HEK293 (cell line): Measurements from ENCODE around the gene LDLRAP1.
A peak's percentile ranks its signal among the peaks of the same experiment; 100 is the strongest.

ENCODE experiments used
- BCL11A ChIP-seq: fragments of 450-650 bp; formaldehyde crosslinking; IDR thresholded peaks from 2 replicates; pipeline ENCODE4 v1.5.1; 2016; ENCODE audit warnings: low read depth, missing biosample characterization, missing genetic modification characterization
- GLIS2 ChIP-seq: fragments of 450-650 bp; formaldehyde crosslinking; IDR thresholded peaks from 2 replicates; pipeline ENCODE4 v1.5.1; 2016; ENCODE audit warnings: missing biosample characterization, missing genetic modification characterization
- IKZF3 ChIP-seq: fragments of 450-650 bp; IDR thresholded peaks from 2 replicates; pipeline ENCODE4 v1.5.0; 2018; ENCODE audit warnings: missing biosample characterization, mild to moderate bottlenecking, missing genetic modification characterization, moderate library complexity
- KLF1 ChIP-seq: fragments of 450-650 bp; formaldehyde crosslinking; IDR thresholded peaks from 2 replicates; pipeline ENCODE4 v1.5.1; 2016; ENCODE audit warnings: missing biosample characterization, missing genetic modification characterization
- KLF9 ChIP-seq: fragments of 450-650 bp; formaldehyde crosslinking; IDR thresholded peaks from 2 replicates; pipeline ENCODE4 v1.5.1; 2016; ENCODE audit warnings: missing biosample characterization, missing genetic modification characterization, low read depth
- OSR2 ChIP-seq: fragments of 450-650 bp; formaldehyde crosslinking; IDR thresholded peaks from 2 replicates; pipeline ENCODE4 v1.5.1; 2016; ENCODE audit warnings: missing biosample characterization, missing genetic modification characterization
- REPIN1 ChIP-seq: fragments of 450-650 bp; formaldehyde crosslinking; IDR thresholded peaks from 2 replicates; pipeline ENCODE4 v1.5.1; 2017; ENCODE audit warnings: missing biosample characterization, missing genetic modification characterization, low read depth
- TCF7L2 ChIP-seq: IDR thresholded peaks from 2 replicates; pipeline ENCODE4 v1.6.1; 2011; ENCODE audit warnings: low read depth, mild to moderate bottlenecking, inconsistent platforms, low read length, moderate library complexity, borderline replicate concordance
- WT1 ChIP-seq: fragments of 450-650 bp; formaldehyde crosslinking; IDR thresholded peaks from 2 replicates; pipeline ENCODE4 v1.5.1; 2016; ENCODE audit warnings: missing biosample characterization, missing genetic modification characterization
- YY1 ChIP-seq: fragments of 450-650 bp; formaldehyde crosslinking; IDR thresholded peaks from 2 replicates; pipeline ENCODE4 v1.5.1; 2018; ENCODE audit warnings: missing biosample characterization, missing genetic modification characterization
- ZBTB1 ChIP-seq: fragments of 450-650 bp; formaldehyde crosslinking; IDR thresholded peaks from 2 replicates; pipeline ENCODE4 v1.5.1; 2016; ENCODE audit warnings: missing biosample characterization, missing genetic modification characterization
- ZBTB8A ChIP-seq: fragments of 450-650 bp; formaldehyde crosslinking; IDR thresholded peaks from 2 replicates; pipeline ENCODE4 v1.5.1; 2016; ENCODE audit warnings: missing biosample characterization, missing genetic modification characterization
- ZIC2 ChIP-seq: fragments of 450-650 bp; formaldehyde crosslinking; IDR thresholded peaks from 2 replicates; pipeline ENCODE4 v1.5.1; 2016; ENCODE audit warnings: missing biosample characterization, missing genetic modification characterization
- ZNF112 ChIP-seq: fragments of 450-650 bp; formaldehyde crosslinking; IDR thresholded peaks from 2 replicates; pipeline ENCODE4 v1.5.0; 2017; ENCODE audit warnings: missing biosample characterization, missing genetic modification characterization
- ZNF132 ChIP-seq: fragments of 450-650 bp; formaldehyde crosslinking; IDR thresholded peaks from 2 replicates; pipeline ENCODE4 v1.5.1; 2017; ENCODE audit warnings: missing biosample characterization, missing genetic modification characterization, borderline replicate concordance
- ZNF155 ChIP-seq: fragments of 450-650 bp; formaldehyde crosslinking; IDR thresholded peaks from 2 replicates; pipeline ENCODE4 v1.5.1; 2016; ENCODE audit warnings: missing biosample characterization, missing genetic modification characterization
- ZNF184 ChIP-seq: fragments of 450-650 bp; IDR thresholded peaks from 2 replicates; pipeline ENCODE4 v1.5.1; 2018; ENCODE audit warnings: missing biosample characterization, mild to moderate bottlenecking, missing genetic modification characterization
- ZNF23 ChIP-seq: fragments of 450-650 bp; formaldehyde crosslinking; IDR thresholded peaks from 2 replicates; pipeline ENCODE4 v1.5.1; 2016; ENCODE audit warnings: missing biosample characterization, missing genetic modification characterization, borderline replicate concordance
- ZNF274 ChIP-seq, 2 experiments: fragments of 200-500 bp in 1 of 2; fragments of 450-650 bp in 1 of 2; sonication (Bioruptor generic) in 1 of 2; formaldehyde crosslinking in 1 of 2; IDR thresholded peaks; 2 replicates each; pipeline versions ENCODE4 v1.5.1 to v1.6.1; 2014 to 2016; ENCODE audit warnings: borderline replicate concordance in 1 of 2, inconsistent platforms in 1 of 2, low read length in 1 of 2, missing biosample characterization in 1 of 2, missing genetic modification characterization in 1 of 2
- ZNF324 ChIP-seq: fragments of 450-650 bp; formaldehyde crosslinking; IDR thresholded peaks from 2 replicates; pipeline ENCODE4 v1.5.1; 2016; ENCODE audit warnings: missing biosample characterization, missing genetic modification characterization
- ZNF335 ChIP-seq: fragments of 450-650 bp; formaldehyde crosslinking; conservative IDR thresholded peaks from 2 replicates; pipeline ENCODE4 v1.5.1; 2016; ENCODE audit warnings: missing biosample characterization, missing genetic modification characterization
- ZNF37A ChIP-seq: fragments of 450-650 bp; IDR thresholded peaks from 2 replicates; pipeline ENCODE4 v1.5.1; 2018; ENCODE audit warnings: missing biosample characterization, missing genetic modification characterization
- ZNF404 ChIP-seq: fragments of 450-650 bp; formaldehyde crosslinking; IDR thresholded peaks from 2 replicates; pipeline ENCODE4 v1.5.1; 2017; ENCODE audit warnings: missing biosample characterization, missing genetic modification characterization
- ZNF416 ChIP-seq: fragments of 450-650 bp; formaldehyde crosslinking; IDR thresholded peaks from 2 replicates; pipeline ENCODE4 v1.5.1; 2016; ENCODE audit warnings: missing biosample characterization, missing genetic modification characterization
- ZNF433 ChIP-seq: fragments of 450-650 bp; formaldehyde crosslinking; IDR thresholded peaks from 2 replicates; pipeline ENCODE4 v1.5.1; 2016; ENCODE audit warnings: missing biosample characterization, missing genetic modification characterization, low read depth
- ZNF473 ChIP-seq: fragments of 450-650 bp; formaldehyde crosslinking; IDR thresholded peaks from 2 replicates; pipeline ENCODE4 v1.5.1; 2017; ENCODE audit warnings: missing biosample characterization, missing genetic modification characterization
- ZNF521 ChIP-seq: fragments of 450-650 bp; formaldehyde crosslinking; IDR thresholded peaks from 2 replicates; pipeline ENCODE4 v1.5.1; 2017; ENCODE audit warnings: missing biosample characterization, mild to moderate bottlenecking, missing genetic modification characterization
- ZNF529 ChIP-seq: fragments of 450-650 bp; formaldehyde crosslinking; IDR thresholded peaks from 2 replicates; pipeline ENCODE4 v1.5.1; 2017; ENCODE audit warnings: missing genetic modification characterization, missing biosample characterization; ENCODE audit not compliant: insufficient replicate concordance
- ZNF548 ChIP-seq: fragments of 450-650 bp; formaldehyde crosslinking; IDR thresholded peaks from 2 replicates; pipeline ENCODE4 v1.5.1; 2016; ENCODE audit warnings: missing biosample characterization, missing genetic modification characterization
- ZNF549 ChIP-seq: fragments of 450-650 bp; IDR thresholded peaks from 2 replicates; pipeline ENCODE4 v1.5.1; 2018; ENCODE audit warnings: missing biosample characterization, missing genetic modification characterization, mild to moderate bottlenecking, inconsistent platforms, moderate library complexity
- ZNF561 ChIP-seq: fragments of 450-650 bp; IDR thresholded peaks from 2 replicates; pipeline ENCODE4 v1.5.1; 2018; ENCODE audit warnings: missing biosample characterization, missing genetic modification characterization, borderline replicate concordance
- ZNF777 ChIP-seq: fragments of 450-650 bp; formaldehyde crosslinking; IDR thresholded peaks from 2 replicates; pipeline ENCODE4 v1.5.1; 2017; ENCODE audit warnings: missing biosample characterization, missing genetic modification characterization, borderline replicate concordance
- ZXDB ChIP-seq: fragments of 450-650 bp; formaldehyde crosslinking; IDR thresholded peaks from 2 replicates; pipeline ENCODE4 v1.5.1; 2016; ENCODE audit warnings: missing biosample characterization, missing genetic modification characterization
- TF ChIP-seq, protein P1 (sequence below): fragments of 450-650 bp; formaldehyde crosslinking; IDR thresholded peaks from 2 replicates; pipeline ENCODE4 v1.5.1; 2016; ENCODE audit warnings: missing biosample characterization, missing genetic modification characterization
- TF ChIP-seq, protein P2 (sequence below): fragments of 450-650 bp; formaldehyde crosslinking; optimal IDR thresholded peaks from 2 replicates; pipeline ENCODE3; 2016; ENCODE audit warnings: missing biosample characterization, mild to moderate bottlenecking, missing genetic modification characterization
- TF ChIP-seq, protein P3 (sequence below): fragments of 450-650 bp; formaldehyde crosslinking; IDR thresholded peaks from 2 replicates; pipeline ENCODE4 v1.5.1; 2016; ENCODE audit warnings: missing biosample characterization, missing genetic modification characterization
- TF ChIP-seq, protein P4 (sequence below): fragments of 450-650 bp; formaldehyde crosslinking; IDR thresholded peaks from 2 replicates; pipeline ENCODE4 v1.5.1; 2016; ENCODE audit warnings: missing biosample characterization, missing genetic modification characterization, low read depth

Gene LDLRAP1

DNA sequence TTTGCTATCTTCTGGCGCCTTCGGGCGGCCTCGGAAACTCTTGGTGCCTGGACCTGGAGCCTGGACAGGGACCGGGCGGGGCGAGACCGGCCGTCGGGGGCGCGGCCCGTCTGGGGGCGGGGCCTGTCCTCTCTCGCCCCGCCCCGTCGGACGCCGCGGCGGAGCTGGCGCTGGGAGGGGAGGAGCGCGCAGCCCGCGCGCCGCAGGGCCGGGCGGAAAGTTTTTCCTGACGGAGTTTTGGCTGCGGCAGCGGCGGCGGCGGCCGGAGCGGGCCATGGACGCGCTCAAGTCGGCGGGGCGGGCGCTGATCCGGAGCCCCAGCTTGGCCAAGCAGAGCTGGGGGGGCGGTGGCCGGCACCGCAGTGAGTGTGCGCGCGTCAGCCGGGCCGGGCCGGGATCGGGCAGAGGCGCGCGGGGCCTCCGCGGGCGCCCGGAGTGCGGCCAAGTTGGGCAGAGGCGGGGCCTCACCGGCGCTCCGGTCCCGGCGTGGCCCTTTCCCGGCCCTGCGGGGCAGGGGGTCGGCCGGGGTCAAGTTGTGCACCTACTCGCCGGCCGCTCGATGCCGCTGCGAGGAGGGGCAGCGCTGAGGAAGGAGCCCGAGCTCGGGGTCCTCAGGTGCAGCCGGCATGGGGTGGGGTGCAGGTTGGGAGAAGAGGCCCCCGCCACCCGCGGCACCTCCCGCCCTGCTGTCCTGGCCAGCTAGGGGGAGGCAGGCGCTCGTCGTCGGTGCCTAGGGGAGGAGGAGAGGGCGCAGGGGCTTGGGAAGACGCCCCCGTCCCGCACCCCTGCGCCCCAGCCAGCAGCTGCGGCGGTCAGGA, at the start of gene LDLRAP1 (continued):
- no peak for TF ChIP-seq ZNF404
- TF ChIP-seq BCL11A (tag by site-specific recombination) = no peak
- no peak for TF ChIP-seq ZNF324
- TF ChIP-seq, protein P1, sequence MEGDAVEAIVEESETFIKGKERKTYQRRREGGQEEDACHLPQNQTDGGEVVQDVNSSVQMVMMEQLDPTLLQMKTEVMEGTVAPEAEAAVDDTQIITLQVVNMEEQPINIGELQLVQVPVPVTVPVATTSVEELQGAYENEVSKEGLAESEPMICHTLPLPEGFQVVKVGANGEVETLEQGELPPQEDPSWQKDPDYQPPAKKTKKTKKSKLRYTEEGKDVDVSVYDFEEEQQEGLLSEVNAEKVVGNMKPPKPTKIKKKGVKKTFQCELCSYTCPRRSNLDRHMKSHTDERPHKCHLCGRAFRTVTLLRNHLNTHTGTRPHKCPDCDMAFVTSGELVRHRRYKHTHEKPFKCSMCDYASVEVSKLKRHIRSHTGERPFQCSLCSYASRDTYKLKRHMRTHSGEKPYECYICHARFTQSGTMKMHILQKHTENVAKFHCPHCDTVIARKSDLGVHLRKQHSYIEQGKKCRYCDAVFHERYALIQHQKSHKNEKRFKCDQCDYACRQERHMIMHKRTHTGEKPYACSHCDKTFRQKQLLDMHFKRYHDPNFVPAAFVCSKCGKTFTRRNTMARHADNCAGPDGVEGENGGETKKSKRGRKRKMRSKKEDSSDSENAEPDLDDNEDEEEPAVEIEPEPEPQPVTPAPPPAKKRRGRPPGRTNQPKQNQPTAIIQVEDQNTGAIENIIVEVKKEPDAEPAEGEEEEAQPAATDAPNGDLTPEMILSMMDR (tag by site-specific recombination) = no peak
- TF ChIP-seq, protein P2, sequence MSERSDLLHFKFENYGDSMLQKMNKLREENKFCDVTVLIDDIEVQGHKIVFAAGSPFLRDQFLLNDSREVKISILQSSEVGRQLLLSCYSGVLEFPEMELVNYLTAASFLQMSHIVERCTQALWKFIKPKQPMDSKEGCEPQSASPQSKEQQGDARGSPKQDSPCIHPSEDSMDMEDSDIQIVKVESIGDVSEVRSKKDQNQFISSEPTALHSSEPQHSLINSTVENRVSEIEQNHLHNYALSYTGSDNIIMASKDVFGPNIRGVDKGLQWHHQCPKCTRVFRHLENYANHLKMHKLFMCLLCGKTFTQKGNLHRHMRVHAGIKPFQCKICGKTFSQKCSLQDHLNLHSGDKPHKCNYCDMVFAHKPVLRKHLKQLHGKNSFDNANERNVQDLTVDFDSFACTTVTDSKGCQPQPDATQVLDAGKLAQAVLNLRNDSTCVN (tag by site-specific recombination) = peak; percentile 61
- TF ChIP-seq REPIN1 (tag by site-specific recombination) = no peak
- TF ChIP-seq ZNF416 (tag by site-specific recombination) = no peak
- TF ChIP-seq, protein P3, sequence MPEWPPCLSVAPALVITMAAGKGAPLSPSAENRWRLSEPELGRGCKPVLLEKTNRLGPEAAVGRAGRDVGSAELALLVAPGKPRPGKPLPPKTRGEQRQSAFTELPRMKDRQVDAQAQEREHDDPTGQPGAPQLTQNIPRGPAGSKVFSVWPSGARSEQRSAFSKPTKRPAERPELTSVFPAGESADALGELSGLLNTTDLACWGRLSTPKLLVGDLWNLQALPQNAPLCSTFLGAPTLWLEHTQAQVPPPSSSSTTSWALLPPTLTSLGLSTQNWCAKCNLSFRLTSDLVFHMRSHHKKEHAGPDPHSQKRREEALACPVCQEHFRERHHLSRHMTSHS (tag by site-specific recombination) = no peak
- no peak for TF ChIP-seq WT1 (tag by site-specific recombination)
- TF ChIP-seq, protein P4, sequence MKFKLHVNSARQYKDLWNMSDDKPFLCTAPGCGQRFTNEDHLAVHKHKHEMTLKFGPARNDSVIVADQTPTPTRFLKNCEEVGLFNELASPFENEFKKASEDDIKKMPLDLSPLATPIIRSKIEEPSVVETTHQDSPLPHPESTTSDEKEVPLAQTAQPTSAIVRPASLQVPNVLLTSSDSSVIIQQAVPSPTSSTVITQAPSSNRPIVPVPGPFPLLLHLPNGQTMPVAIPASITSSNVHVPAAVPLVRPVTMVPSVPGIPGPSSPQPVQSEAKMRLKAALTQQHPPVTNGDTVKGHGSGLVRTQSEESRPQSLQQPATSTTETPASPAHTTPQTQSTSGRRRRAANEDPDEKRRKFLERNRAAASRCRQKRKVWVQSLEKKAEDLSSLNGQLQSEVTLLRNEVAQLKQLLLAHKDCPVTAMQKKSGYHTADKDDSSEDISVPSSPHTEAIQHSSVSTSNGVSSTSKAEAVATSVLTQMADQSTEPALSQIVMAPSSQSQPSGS (tag by site-specific recombination) = no peak
- TF ChIP-seq ZNF777 (tag by site-specific recombination) = no peak
- TF ChIP-seq KLF9 (tag by site-specific recombination) = 0 out of 2 replicates have a peak, but pooled peaks have one; percentile 12
- TF ChIP-seq ZNF274 (IDR thresholded peaks at IDR 0.05; ENCODE audit: low read length) = no peak
- no peak for TF ChIP-seq ZNF274 (tag by site-specific recombination; IDR thresholded peaks at IDR 0.05; ENCODE audit: borderline replicate concordance)
- peak; percentile 74 for TF ChIP-seq GLIS2 (tag by site-specific recombination)
- no peak for TF ChIP-seq OSR2 (tag by site-specific recombination)
- TF ChIP-seq ZIC2 = no peak
- no peak for TF ChIP-seq ZNF549 (tag by site-specific recombination)
- peak; percentile 52; the same call in 1 of the 2 replicates for TF ChIP-seq IKZF3 (tag by site-specific recombination)
- TF ChIP-seq ZNF529 (tag by site-specific recombination) = no peak
- TF ChIP-seq ZNF112 (tag by site-specific recombination) = no peak
- 0 out of 2 replicates have a peak, but pooled peaks have one; percentile 21 for TF ChIP-seq ZXDB (tag by site-specific recombination)
- TF ChIP-seq ZNF548 (tag by site-specific recombination) = no peak
- TF ChIP-seq ZNF23 = no peak
- 0 out of 2 replicates have a peak, but pooled peaks have one; percentile 21 for TF ChIP-seq ZNF184 (tag by site-specific recombination)
- peak; percentile 87 for TF ChIP-seq ZNF335
- TF ChIP-seq ZNF521 (tag by site-specific recombination) = no peak
- no peak for TF ChIP-seq ZNF433 (tag by site-specific recombination)
- TF ChIP-seq ZNF132 (tag by site-specific recombination) = no peak
- TF ChIP-seq ZNF37A = 0 out of 2 replicates have a peak, but pooled peaks have one; percentile 10
- TF ChIP-seq KLF1 = no peak; the same call in 1 of the 2 replicates
- TF ChIP-seq ZNF561 (tag by site-specific recombination) = peak; percentile 61; the same call in 1 of the 2 replicates
- no peak for TF ChIP-seq ZNF155 (tag by site-specific recombination)
- TF ChIP-seq ZBTB1 (tag by site-specific recombination) = no peak
- TF ChIP-seq ZNF473 = no peak
- TF ChIP-seq YY1 (tag by site-specific recombination) = no peak
- no peak for TF ChIP-seq ZBTB8A
- no peak for TF ChIP-seq TCF7L2
